Mononuclear cell (primary cell): ENCODE data around the gene ZNF408. TPM values are rescaled to one million over a fixed set of nuclear protein-coding genes. Genes with fewer than 3 reads are reported as not detected.

Source experiments
- H3K27me3 ChIP-seq: 2 replicates; pipeline ENCODE4 v1.6.0; 2011; ENCODE audit warnings: low read length, control low read depth; ENCODE audit not compliant: insufficient read depth
- H3K4me1 ChIP-seq: 2 replicates; pipeline ENCODE4 v1.5.1; 2011; ENCODE audit warnings: mild to moderate bottlenecking, low read length, control low read depth; ENCODE audit not compliant: insufficient read depth
- H3K4me3 ChIP-seq: 2 replicates; pipeline ENCODE4 v1.5.1; 2011; ENCODE audit warnings: mild to moderate bottlenecking, low read length, moderate library complexity
- H3K9me3 ChIP-seq: 2 replicates; pipeline ENCODE4 v1.5.1; 2011; ENCODE audit warnings: low read depth, mild to moderate bottlenecking, control low read depth, low read length
- total RNA-seq: library from RNA; depleted of rRNA; stranded (reverse); fragments of >200 nt; gene quantifications from one replicate; pipeline ENCODE4 v1.2.3, GENCODE V29; 2012

Gene ZNF408
- total RNA-seq, 1 donor: 12.1 TPM

DNA sequence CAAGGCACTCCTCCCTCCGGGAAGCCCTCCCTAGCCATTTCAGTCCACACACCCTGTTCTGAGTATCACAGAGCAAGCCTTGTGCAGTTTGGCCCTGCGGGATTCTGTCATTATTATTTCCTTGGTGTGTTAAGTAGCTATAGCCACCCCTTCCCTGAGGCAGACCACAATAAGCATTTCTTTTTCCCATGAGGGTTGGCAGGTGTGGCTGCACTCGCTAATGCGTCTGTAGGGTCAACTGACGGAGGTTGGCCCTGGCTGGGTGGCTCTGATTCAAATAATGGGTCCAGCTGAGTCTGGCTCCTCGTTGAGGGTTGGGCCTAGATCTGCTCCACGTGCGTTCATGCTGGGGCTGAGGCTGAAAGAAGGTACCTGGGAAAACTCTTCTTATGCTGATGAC lies 23.3 kb downstream of the ZNF408 start:
- no peaks in the 10 kb centered on the region for H3K27me3 ChIP-seq
- H3K4me1 ChIP-seq: no peaks in the 10 kb centered on the region
- H3K9me3 ChIP-seq: no peaks in the 10 kb centered on the region
- H3K4me3 ChIP-seq: no peak overlapping the region

DNA sequence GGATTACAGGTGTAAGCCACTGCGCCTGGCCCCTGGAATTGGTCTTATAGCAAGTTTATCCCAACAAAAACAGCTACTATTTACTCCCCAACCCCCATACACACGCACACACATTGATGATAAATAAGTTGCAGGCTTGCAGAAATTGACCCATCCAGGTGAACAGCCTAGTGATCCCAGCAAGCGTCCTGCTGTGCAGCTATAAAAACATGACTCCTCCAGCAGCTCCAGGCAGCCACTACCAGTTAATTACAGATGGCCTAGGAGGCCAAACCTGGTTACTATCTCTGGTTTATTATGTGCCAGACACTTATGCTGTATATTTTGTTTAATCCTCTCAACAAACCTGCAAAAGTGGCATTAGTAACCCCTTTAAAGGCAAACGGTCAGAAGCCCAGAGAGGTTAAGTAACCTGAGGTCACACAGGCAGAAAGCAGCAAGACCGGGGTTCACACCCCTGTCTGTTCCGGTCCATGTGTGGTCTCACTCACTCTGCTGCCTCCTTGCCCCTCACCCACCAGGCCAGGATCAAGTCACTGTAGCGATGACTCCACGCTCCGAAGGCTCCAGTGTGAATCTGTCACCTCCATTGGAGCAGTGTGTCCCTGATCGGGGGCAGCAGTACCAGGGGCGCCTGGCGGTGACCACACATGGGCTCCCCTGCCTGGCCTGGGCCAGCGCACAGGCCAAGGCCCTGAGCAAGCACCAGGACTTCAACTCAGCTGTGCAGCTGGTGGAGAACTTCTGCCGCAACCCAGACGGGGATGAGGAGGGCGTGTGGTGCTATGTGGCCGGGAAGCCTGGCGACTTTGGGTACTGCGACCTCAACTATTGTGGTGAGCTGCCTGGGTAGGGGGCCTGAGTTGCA lies 24.7 kb downstream of the ZNF408 start:
- Histone ChIP-seq H3K4me3 (no peak overlapping the region), H3K9me3 (no peaks in the 10 kb centered on the region), H3K27me3 (no peaks in the 10 kb centered on the region), H3K4me1 (no peaks in the 10 kb centered on the region)

DNA sequence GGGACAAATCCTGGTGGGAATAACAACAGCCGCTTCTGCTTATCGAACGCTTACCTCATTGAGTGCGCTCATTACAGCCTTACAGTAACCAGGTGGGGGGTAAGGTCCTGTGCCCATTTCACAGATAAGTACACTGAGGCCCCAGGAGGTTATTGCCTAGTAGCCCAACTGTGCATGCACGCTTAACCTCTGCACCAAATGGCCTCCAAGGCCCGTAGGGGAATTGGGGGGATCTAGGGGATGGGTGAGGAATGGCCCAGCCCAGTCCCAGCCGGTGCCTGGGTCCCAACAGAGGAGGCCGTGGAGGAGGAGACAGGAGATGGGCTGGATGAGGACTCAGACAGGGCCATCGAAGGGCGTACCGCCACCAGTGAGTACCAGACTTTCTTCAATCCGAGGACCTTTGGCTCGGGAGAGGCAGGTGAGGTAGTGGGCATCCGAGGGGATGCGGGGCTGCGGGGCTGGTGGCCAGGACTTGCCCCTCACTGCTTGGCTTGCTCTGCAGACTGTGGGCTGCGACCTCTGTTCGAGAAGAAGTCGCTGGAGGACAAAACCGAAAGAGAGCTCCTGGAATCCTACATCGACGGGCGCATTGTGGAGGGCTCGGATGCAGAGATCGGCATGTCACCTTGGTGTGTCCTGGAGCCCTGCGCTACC lies 25.5 kb downstream of the ZNF408 start:
- Histone ChIP-seq H3K27me3 (no peaks in the 10 kb centered on the region), H3K4me3 (no peak overlapping the region), H3K4me1 (no peaks in the 10 kb centered on the region), H3K9me3 (no peaks in the 10 kb centered on the region)

DNA sequence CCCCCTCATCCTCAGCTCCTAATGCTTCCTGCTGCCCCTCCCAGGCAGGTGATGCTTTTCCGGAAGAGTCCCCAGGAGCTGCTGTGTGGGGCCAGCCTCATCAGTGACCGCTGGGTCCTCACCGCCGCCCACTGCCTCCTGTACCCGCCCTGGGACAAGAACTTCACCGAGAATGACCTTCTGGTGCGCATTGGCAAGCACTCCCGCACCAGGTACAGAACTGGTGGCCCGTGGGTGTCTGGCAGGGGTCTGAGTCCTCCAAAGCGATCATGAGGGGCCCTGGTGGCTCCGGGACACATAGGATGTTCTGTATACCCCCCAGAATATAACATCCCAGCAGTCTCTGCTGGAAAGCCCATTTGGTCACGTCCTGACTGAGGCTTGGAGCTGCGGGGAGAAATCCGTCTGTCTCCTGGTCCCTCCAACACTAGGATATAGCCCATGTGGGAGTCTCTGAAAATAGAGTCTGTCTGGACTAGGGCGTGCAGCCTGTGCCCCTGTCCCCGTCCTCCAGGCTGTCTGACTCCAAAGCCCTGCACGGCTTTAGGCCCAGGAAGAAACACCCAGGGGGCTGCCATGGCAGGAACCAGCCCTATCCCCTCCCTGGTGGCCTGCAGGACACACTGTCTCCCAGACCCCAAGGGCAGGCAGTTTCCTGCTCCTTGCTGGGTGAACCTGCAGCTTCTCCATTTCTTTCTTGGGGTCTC lies 27.3 kb downstream of the ZNF408 start:
- no peaks in the 10 kb centered on the region for H3K9me3 ChIP-seq
- H3K4me3 ChIP-seq: no peak overlapping the region
- H3K27me3 ChIP-seq: no peaks in the 10 kb centered on the region
- H3K4me1 ChIP-seq: no peaks in the 10 kb centered on the region

GRCh38 chr11:46728659-46729040 lies 27.8 kb downstream of the ZNF408 start:
- Histone ChIP-seq H3K4me3 (no peak overlapping the region), H3K4me1 (no peaks in the 10 kb centered on the region), H3K9me3 (no peaks in the 10 kb centered on the region), H3K27me3 (no peaks in the 10 kb centered on the region)

DNA sequence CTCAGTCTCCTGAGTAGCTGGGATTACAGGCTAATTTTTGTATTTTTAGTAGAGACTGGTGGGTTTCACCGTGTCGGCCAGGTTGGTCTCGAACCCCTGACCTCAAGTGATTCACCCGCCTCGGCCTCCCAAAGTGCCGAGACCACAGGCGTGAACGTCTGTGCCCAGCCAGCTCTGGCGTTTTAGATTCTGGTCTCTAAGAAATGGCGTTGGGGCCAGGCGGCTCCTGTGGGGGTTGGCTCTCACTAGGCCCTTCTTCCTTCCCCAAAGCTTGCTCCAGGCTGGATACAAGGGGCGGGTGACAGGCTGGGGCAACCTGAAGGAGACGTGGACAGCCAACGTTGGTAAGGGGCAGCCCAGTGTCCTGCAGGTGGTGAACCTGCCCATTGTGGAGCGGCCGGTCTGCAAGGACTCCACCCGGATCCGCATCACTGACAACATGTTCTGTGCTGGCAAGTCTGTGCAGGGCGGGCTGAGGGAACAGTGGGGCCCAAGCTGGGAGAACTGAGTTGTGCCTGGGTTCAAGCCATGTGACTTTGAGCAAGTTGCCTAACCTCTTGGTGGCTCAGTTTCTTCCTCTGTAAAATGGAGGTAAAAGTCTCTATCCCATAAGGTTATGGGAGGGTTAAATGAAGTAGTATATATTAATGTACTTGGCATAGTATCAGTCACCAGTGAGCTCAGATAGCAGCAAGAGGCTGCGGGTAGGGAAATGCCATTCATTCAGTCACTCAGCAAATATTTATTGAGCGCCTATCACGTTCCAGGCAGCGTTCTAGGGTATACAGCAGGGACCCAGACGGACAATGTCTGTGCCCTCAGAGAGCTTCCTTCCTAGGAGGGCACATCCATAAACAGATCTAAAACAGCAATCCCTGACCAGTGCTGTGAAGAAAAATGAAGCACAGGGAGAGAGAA lies 28.5 kb downstream of the ZNF408 start:
- Histone ChIP-seq H3K9me3 (no peaks in the 10 kb centered on the region), H3K4me1 (no peaks in the 10 kb centered on the region), H3K4me3 (no peak overlapping the region), H3K27me3 (no peaks in the 10 kb centered on the region)

DNA sequence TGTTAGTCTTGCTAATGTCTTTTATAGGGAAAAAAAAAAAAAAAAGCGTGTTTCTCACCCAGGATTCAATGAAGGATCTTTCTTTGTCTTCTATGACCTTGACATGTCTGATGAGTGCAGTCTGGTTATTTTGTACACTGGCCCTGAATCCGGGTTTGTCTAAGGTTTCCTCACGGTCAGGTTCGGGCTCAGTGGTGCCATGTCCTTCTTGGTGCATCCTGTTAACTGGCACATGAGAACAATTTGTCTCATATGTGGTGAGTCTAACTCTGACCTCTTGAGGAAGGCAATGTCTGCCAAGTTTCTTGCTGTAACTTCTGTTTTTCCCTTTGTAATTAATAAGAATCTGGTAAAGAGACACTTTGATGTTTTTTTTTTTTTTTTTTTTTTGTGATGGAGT lies 30.7 kb downstream of the ZNF408 start:
- Histone ChIP-seq H3K9me3 (no peaks in the 10 kb centered on the region), H3K27me3 (no peaks in the 10 kb centered on the region), H3K4me1 (no peaks in the 10 kb centered on the region), H3K4me3 (no peak overlapping the region)

DNA sequence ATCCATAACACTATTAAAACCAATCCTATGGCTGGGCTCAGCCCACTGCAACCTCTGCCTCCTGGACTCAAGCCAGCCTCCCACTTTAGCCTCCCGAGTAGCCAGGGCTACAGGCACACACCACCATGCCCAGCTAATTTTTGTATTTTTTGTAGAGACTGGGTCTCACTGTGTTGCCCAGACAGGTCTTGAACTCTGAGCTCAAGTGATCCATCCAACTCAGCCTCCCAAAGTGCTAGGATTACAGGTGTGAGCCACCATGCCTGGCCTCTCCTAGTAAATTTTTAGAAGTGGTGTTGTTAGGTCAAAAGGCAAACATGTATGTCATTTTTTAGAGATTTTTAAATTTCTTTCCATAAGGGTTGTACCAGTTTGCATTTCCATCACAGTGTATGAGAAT lies 32.4 kb downstream of the ZNF408 start:
- Histone ChIP-seq H3K27me3 (no peaks in the 10 kb centered on the region), H3K9me3 (no peaks in the 10 kb centered on the region), H3K4me1 (no peaks in the 10 kb centered on the region), H3K4me3 (no peak overlapping the region)

DNA sequence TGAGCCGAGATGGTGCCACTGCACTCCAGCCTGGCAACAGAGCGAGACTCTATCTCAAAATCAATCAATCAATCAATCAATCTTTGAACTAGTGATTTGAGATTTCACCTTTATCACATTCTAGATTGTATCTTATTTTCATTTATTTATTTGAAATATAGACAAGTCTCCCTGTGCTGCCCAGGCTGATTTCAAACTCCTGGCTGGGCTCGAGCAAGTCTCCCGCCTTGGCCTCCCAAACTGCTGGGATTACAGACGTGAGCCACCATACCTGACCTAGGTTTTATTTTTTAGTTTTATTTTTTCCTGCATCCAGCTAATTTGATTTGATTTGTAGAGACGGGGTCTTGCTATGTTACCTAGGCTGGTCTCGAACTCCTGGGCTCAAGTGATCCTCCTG lies 35.3 kb downstream of the ZNF408 start:
- H3K27me3 ChIP-seq: no peaks in the 10 kb centered on the region
- H3K4me3 ChIP-seq: no peak overlapping the region
- H3K9me3 ChIP-seq: no peaks in the 10 kb centered on the region
- no peaks in the 10 kb centered on the region for H3K4me1 ChIP-seq

GRCh38 chr11:46736615-46737014 lies 35.8 kb downstream of the ZNF408 start:
- no peak overlapping the region for H3K4me3 ChIP-seq

DNA sequence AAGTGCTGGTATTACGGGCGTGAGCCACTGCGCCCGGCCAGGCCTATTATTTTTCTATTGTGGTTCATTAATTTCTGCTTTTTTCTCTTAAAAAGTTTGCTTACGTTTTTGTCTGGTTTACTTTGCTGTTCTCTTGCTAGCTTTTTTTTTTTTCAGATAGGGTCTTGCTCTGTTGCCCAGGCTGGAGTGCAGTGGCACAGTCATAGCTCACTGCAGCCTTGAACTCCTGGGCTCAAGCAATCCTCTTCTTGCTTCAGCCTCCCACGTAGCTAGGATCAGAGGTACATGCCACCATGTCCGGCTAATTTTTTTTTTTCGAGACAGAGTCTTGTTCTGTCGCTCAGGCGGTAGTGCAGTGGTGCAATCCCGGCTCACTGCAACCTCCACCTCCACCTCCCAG lies 36.9 kb downstream of the ZNF408 start:
- Histone ChIP-seq H3K27me3 (no peaks in the 10 kb centered on the region), H3K4me1 (no peaks in the 10 kb centered on the region), H3K9me3 (no peaks in the 10 kb centered on the region), H3K4me3 (no peak overlapping the region)

More at GRCh38 chr11:46736615-46737014, 35.8 kb downstream of the ZNF408 start:
- no peaks in the 10 kb centered on the region for H3K9me3 ChIP-seq
- H3K4me1 ChIP-seq: no peaks in the 10 kb centered on the region
- no peaks in the 10 kb centered on the region for H3K27me3 ChIP-seq

DNA sequence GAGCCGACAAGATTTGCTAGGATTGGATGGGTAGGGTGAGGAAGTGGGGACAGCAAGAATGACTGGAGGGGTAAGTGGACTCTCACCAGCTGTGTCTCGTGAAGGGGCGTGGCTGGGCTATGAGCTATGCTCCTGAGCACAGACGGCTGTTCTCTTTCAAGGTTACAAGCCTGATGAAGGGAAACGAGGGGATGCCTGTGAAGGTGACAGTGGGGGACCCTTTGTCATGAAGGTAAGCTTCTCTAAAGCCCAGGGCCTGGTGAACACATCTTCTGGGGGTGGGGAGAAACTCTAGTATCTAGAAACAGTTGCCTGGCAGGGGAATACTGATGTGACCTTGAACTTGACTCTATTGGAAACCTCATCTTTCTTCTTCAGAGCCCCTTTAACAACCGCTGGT lies 38.1 kb downstream of the ZNF408 start:
- H3K9me3 ChIP-seq: no peaks in the 10 kb centered on the region
- H3K27me3 ChIP-seq: no peaks in the 10 kb centered on the region
- H3K4me1 ChIP-seq: no peaks in the 10 kb centered on the region
- H3K4me3 ChIP-seq: no peak overlapping the region

GRCh38 chr11:46741600-46742484 lies 41.0 kb downstream of the ZNF408 start:
- Histone ChIP-seq H3K4me1 (no peaks in the 10 kb centered on the region), H3K4me3 (no peak overlapping the region), H3K27me3 (no peaks in the 10 kb centered on the region), H3K9me3 (no peaks in the 10 kb centered on the region)

DNA sequence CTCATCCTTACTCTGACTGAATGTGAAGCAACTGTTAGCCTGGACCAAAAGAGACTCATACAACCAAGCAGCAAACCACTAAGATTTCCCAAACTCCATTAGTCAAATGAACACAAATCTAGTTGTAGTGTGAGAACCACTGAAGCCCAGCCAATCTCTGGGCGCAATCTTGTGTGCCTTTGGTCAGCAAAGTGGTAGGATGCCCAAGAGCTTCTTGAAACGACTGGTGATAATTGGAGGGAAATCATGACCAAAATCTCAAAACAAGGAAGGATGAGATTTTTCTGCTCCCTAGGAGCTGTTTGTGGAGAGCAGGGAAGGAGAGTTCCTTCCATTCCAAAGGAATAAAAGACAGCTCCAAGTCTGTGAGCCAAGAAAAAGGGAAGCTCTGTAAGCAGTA lies 42.2 kb downstream of the ZNF408 start:
- no peak overlapping the region for H3K4me3 ChIP-seq
- H3K4me1 ChIP-seq: no peaks in the 10 kb centered on the region
- no peaks in the 10 kb centered on the region for H3K9me3 ChIP-seq
- no peaks in the 10 kb centered on the region for H3K27me3 ChIP-seq
